Esophagus squamous epithelium (tissue), 5 donors: Measurements from ENCODE around the gene NPM1. TPM values are rescaled to one million over a fixed set of nuclear protein-coding genes. Genes with fewer than 3 reads are reported as not detected.
A peak's percentile ranks its signal among the peaks of the same experiment; 100 is the strongest.

Source experiments
- DNase-seq: peaks from one replicate; lab custom pipeline; 2025; lab: John Stamatoyannopoulos, UW
- H3K27ac ChIP-seq, 4 donors: fragments of 200-600 bp; sonication (generic); one replicate each; pipeline ENCODE4 v1.5.1; 2016 to 2019; ENCODE audit warnings: mild to moderate bottlenecking in 1 of 4
- H3K27me3 ChIP-seq, 4 donors: fragments of 200-600 bp; sonication (generic); 1 replicate in 3 of 4; 2 replicates in 1 of 4; pipeline versions ENCODE4 v1.5.1 to v1.6.0; 2017 to 2021; ENCODE audit warnings: antibody characterized with exemption in 1 of 4
- H3K36me3 ChIP-seq, 3 donors: fragments of 200-600 bp; sonication (generic); one replicate each; pipeline ENCODE4 v1.5.1; 2016 to 2019
- H3K4me1 ChIP-seq, 3 donors: fragments of 200-600 bp; sonication (generic); one replicate each; pipeline ENCODE4 v1.5.1; 2017 to 2019
- H3K4me3 ChIP-seq, 4 donors: fragments of 200-600 bp; sonication (generic); 1 replicate in 3 of 4; 2 replicates in 1 of 4; pipeline ENCODE4 v1.5.1; 2016 to 2019; ENCODE audit warnings: mild to moderate bottlenecking in 2 of 4, moderate library complexity in 1 of 4
- H3K9me3 ChIP-seq, 3 donors: fragments of 200-600 bp; sonication (generic); one replicate each; pipeline ENCODE4 v1.5.1; 2016 to 2019
- CTCF ChIP-seq, 6 experiments: fragments of 450-650 bp in 4 of 6; fragments of 200-600 bp in 2 of 6; sonication (generic) in 2 of 6; IDR thresholded peaks; one replicate each; pipeline ENCODE4 v1.5.1; 2016 to 2019; ENCODE audit warnings: antibody characterized with exemption in 6 of 6, mild to moderate bottlenecking in 4 of 6, moderate library complexity in 4 of 6
- POLR2A ChIP-seq, 4 donors: fragments of 450-650 bp; IDR thresholded peaks; one replicate each; pipeline ENCODE4 v1.6.1; 2017; ENCODE audit warnings: antibody characterized with exemption in 4 of 4, mild to moderate bottlenecking in 4 of 4, moderate library complexity in 3 of 4
- WGBS, 2 donors: methylation state at CpG; one replicate each; pipeline ENCODE4 v1.1.5; 2018; 5-methylcytosine and 5-hydroxymethylcytosine counted together
- intact Hi-C: fragments of 100-400 bp; cut with DNase I; formaldehyde crosslinking; loops from one replicate; pipeline ENCODE4 v1.15.0; 2022
- total RNA-seq, 4 donors: library from RNA; depleted of rRNA; stranded (reverse); fragments of >200 nt; gene quantifications; one replicate each; pipeline ENCODE4 v1.1.0, GENCODE V29; 2016
- donor health status: DM: yes; HTN: yes; CAD: no.

The NPM1 gene
- 1,000 to 10,000 TPM in 1 of 4 donors, 100 to 1,000 TPM in 3; 394 to 1,052 (median 904) TPM for total RNA-seq

- peak in 2 of 4 donors; percentile 87 to 91 for TF ChIP-seq POLR2A (IDR thresholded peaks at IDR 0.05)
- peak in 1 of 6 experiments; percentile 10 for TF ChIP-seq CTCF (IDR thresholded peaks at IDR 0.05)
- H3K36me3 ChIP-seq = peaks cover 0 to 23% (median 3%) of the 10 kb centered on the region in 3 donors
- H3K27ac ChIP-seq = peak within 1 kb of the TSS; percentile 93 to 98 (median 95)
- peak; percentile 88 for DNase-seq
- intact Hi-C loops = no loop called here
- no peaks in the 10 kb centered on the region for H3K9me3 ChIP-seq
- no peaks in the 10 kb centered on the region for H3K27me3 ChIP-seq
- peaks cover 8 to 50% (median 24%) of the 10 kb centered on the region in 3 donors for H3K4me1 ChIP-seq
- peak within 1 kb of the TSS; percentile 84 to 99 (median 92) for H3K4me3 ChIP-seq
- WGBS, 2 donors = 0% methylated on average over 36 of the region's 56 CpGs; no CpG with 5 or more reads in 1 of the 2 donors
These were observed at the start of gene NPM1 for GRCh38 chr5:171387345-171387969. TSS of gene NPM1 (plus strand) at chr5:171387849. CDS start at chr5:171387949, 100 bp downstream.

- Histone ChIP-seq H3K4me1 (peaks cover 0 to 11% (median 0%) of the 10 kb centered on the region in 3 donors), H3K36me3 (no peaks in the 10 kb centered on the region), H3K9me3 (no peaks in the 10 kb centered on the region), H3K4me3 (no peak overlapping the region), H3K27ac (no peak overlapping the region), H3K27me3 (peaks cover 0 to 65% (median 0%) of the 10 kb centered on the region in 4 donors)
- TF ChIP-seq POLR2A (IDR thresholded peaks at IDR 0.05) (no peak), CTCF (IDR thresholded peaks at IDR 0.05) (no peak)
- intact Hi-C loops = no loop called here
- DNase-seq = no peak
These were observed 47.6 kb upstream of the NPM1 start for GRCh38 chr5:171340042-171340441.

- 51 to 61% methylated on average over 6 of the region's 6 CpGs for WGBS, 2 donors
- Histone ChIP-seq H3K36me3 (no peaks in the 10 kb centered on the region), H3K27me3 (peaks cover 0 to 61% (median 0%) of the 10 kb centered on the region in 4 donors), H3K4me3 (no peak overlapping the region), H3K27ac (no peak overlapping the region), H3K9me3 (no peaks in the 10 kb centered on the region), H3K4me1 (peaks cover 0 to 11% (median 0%) of the 10 kb centered on the region in 3 donors)
- intact Hi-C loops = no loop called here
- TF ChIP-seq POLR2A (IDR thresholded peaks at IDR 0.05) = no peak
- no peak for TF ChIP-seq CTCF (IDR thresholded peaks at IDR 0.05)
- DNase-seq = no peak
These were observed 47.2 kb upstream of the NPM1 start for GRCh38 chr5:171340491-171340890.

- H3K36me3 ChIP-seq = no peaks in the 10 kb centered on the region
- H3K27me3 ChIP-seq = peaks cover 0 to 40% (median 0%) of the 10 kb centered on the region in 4 donors
- H3K27ac ChIP-seq = no peak overlapping the region
- TF ChIP-seq POLR2A (IDR thresholded peaks at IDR 0.05) (no peak), CTCF (IDR thresholded peaks at IDR 0.05) (peak in 5 of 6 experiments; percentile 24 to 61 (median 34))
- no peaks in the 10 kb centered on the region for H3K4me1 ChIP-seq
- no peaks in the 10 kb centered on the region for H3K9me3 ChIP-seq
- no peak for DNase-seq
- 29 to 39% methylated on average over 9 to 12 of the region's 17 CpGs for WGBS, 2 donors
- no peak overlapping the region for H3K4me3 ChIP-seq
- intact Hi-C loops = no loop called here
These were observed 45.1 kb upstream of the NPM1 start for GRCh38 chr5:171342362-171343111.
